NT2/D1 (cell line): ENCODE results near the gene MARK3.

Source experiments
- DNase-seq: peaks from one replicate; pipeline ENCODE4 v3.0.0-alpha.2; 2011; ENCODE audit warnings: low read depth, low spot score
- H3K27me3 ChIP-seq: 2 replicates; pipeline ENCODE4 v1.6.0; 2011; ENCODE audit warnings: mild to moderate bottlenecking; ENCODE audit not compliant: insufficient read length, insufficient read depth
- H3K36me3 ChIP-seq: 2 replicates; pipeline ENCODE4 v1.6.1; 2011; ENCODE audit warnings: mild to moderate bottlenecking, low read length, mixed read lengths; ENCODE audit not compliant: insufficient read depth, insufficient read length
- H3K4me1 ChIP-seq: 2 replicates; pipeline ENCODE4 v1.5.1; 2011; ENCODE audit not compliant: insufficient read depth, insufficient read length
- H3K4me3 ChIP-seq: 2 replicates; pipeline ENCODE4 v1.5.1; 2011; ENCODE audit warnings: low read depth; ENCODE audit not compliant: insufficient read length
- H3K9ac ChIP-seq: 2 replicates; pipeline ENCODE4 v1.6.0; 2011; ENCODE audit warnings: low read depth; ENCODE audit not compliant: insufficient read length
- H3K9me3 ChIP-seq: 2 replicates; pipeline ENCODE4 v1.5.1; 2011; ENCODE audit warnings: mild to moderate bottlenecking, low read length; ENCODE audit not compliant: insufficient read depth
- SUZ12 ChIP-seq: IDR thresholded peaks from 2 replicates; pipeline ENCODE4 v1.6.1; 2011; ENCODE audit not compliant: insufficient read length, insufficient read depth; ENCODE audit errors: extremely low read depth
- YY1 ChIP-seq: IDR thresholded peaks from 2 replicates; pipeline ENCODE4 v1.6.1; 2011; ENCODE audit not compliant: insufficient read length, insufficient read depth
- ZNF274 ChIP-seq: IDR thresholded peaks from 2 replicates; pipeline ENCODE4 v1.6.1; 2011; ENCODE audit warnings: mild to moderate bottlenecking, low read depth, low read length

MARK3 gene

GRCh38 chr14:103530390-103530789 is 145.2 kb downstream of the MARK3 start:
- TF ChIP-seq YY1 (no peak), ZNF274 (no peak), SUZ12 (no peak)
- no peaks in the 10 kb centered on the region for H3K27me3 ChIP-seq
- DNase-seq: no peak
- H3K9me3 ChIP-seq: no peaks in the 10 kb centered on the region
- peaks cover 50% of the 10 kb centered on the region for H3K36me3 ChIP-seq
- H3K9ac ChIP-seq: no peak overlapping the region
- peaks cover 16% of the 10 kb centered on the region for H3K4me1 ChIP-seq
- no peak overlapping the region for H3K4me3 ChIP-seq

GRCh38 chr14:103530831-103531230 is 145.6 kb downstream of the MARK3 start:
- no peak for DNase-seq
- Histone ChIP-seq H3K36me3 (peaks cover 52% of the 10 kb centered on the region), H3K9me3 (no peaks in the 10 kb centered on the region), H3K4me3 (no peak overlapping the region), H3K4me1 (peaks cover 16% of the 10 kb centered on the region), H3K27me3 (no peaks in the 10 kb centered on the region), H3K9ac (no peak overlapping the region)
- no peak for TF ChIP-seq ZNF274
- TF ChIP-seq YY1: no peak
- TF ChIP-seq SUZ12: no peak

- H3K9me3 ChIP-seq: no peaks in the 10 kb centered on the region
- no peak overlapping the region for H3K9ac ChIP-seq
- TF ChIP-seq SUZ12 (no peak), YY1 (no peak), ZNF274 (no peak)
- H3K27me3 ChIP-seq: no peaks in the 10 kb centered on the region
- DNase-seq: no peak
- H3K4me1 ChIP-seq: peaks cover 16% of the 10 kb centered on the region
- no peak overlapping the region for H3K4me3 ChIP-seq
- peaks cover 57% of the 10 kb centered on the region for H3K36me3 ChIP-seq
Measured at GRCh38 chr14:103531421-103532215, 146.4 kb downstream of the MARK3 start.

GRCh38 chr14:103532216-103533136 is 147.3 kb downstream of the MARK3 start:
- Histone ChIP-seq H3K4me1 (peaks cover 16% of the 10 kb centered on the region), H3K9me3 (no peaks in the 10 kb centered on the region), H3K4me3 (no peak overlapping the region), H3K9ac (no peak overlapping the region), H3K27me3 (no peaks in the 10 kb centered on the region), H3K36me3 (peaks cover 59% of the 10 kb centered on the region)
- no peak for DNase-seq
- TF ChIP-seq SUZ12: no peak
- no peak for TF ChIP-seq YY1
- no peak for TF ChIP-seq ZNF274

GRCh38 chr14:103533137-103533998 is 148.2 kb downstream of the MARK3 start:
- no peak for TF ChIP-seq SUZ12
- Histone ChIP-seq H3K9ac (no peak overlapping the region), H3K4me1 (peaks cover 9% of the 10 kb centered on the region), H3K36me3 (peaks cover 63% of the 10 kb centered on the region), H3K9me3 (no peaks in the 10 kb centered on the region), H3K27me3 (no peaks in the 10 kb centered on the region), H3K4me3 (no peak overlapping the region)
- no peak for DNase-seq

GRCh38 chr14:103533999-103534575 is 148.9 kb downstream of the MARK3 start:
- H3K9ac ChIP-seq: no peak overlapping the region
- H3K36me3 ChIP-seq: peaks cover 63% of the 10 kb centered on the region
- no peak for DNase-seq
- no peak for TF ChIP-seq SUZ12
- no peak for TF ChIP-seq YY1
- no peaks in the 10 kb centered on the region for H3K27me3 ChIP-seq
- H3K4me1 ChIP-seq: peaks cover 9% of the 10 kb centered on the region
- no peaks in the 10 kb centered on the region for H3K9me3 ChIP-seq
- H3K4me3 ChIP-seq: no peak overlapping the region
